ENCODE data around the gene DPPA2. TPM values are rescaled to one million over a fixed set of nuclear protein-coding genes. Genes with fewer than 3 reads are reported as not detected.

DPPA2 gene
- total and polyA plus RNA-seq, 2 of the 8 experiments (the other 6 are each of a cell fraction or from before 2014, with no cell fraction given): 7.8 to 12.6 TPM

DNA sequence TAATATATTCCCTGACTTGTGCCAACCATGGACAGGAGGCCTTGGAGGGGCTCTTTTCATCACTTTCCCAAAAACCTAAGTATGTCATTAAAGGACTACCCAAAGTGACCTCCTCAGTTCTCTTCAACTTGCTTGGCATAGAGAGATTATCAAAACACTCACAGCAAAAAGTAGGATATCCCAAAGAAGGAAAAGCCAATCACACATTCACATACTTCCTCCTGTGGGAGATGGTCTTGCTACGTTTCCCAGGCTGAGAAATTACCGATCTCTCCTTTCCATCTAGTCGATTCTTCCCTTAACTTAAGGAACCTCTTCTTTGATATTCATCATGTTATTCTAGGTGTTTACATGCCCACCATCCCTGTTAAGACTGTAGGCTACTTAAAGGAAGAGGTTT is 11.9 kb upstream of the DPPA2 start:
- Histone ChIP-seq H3K9me3 (ENCODE audit: insufficient read depth in 2 of 2, low read depth in 1 of 2, low read length in 1 of 2) (no peaks in the 10 kb centered on the region), H2BK12ac (ENCODE audit: low read depth, low read length) (no peak overlapping the region), H3K14ac (ENCODE audit: insufficient read length) (no peak overlapping the region), H2AK5ac (ENCODE audit: low read depth, low read length) (no peak overlapping the region), H3K36me3 (ENCODE audit: control insufficient read depth in 2 of 4, insufficient read depth in 4 of 4, low read length in 3 of 4) (peaks cover 24 to 77% (median 54%) of the 10 kb centered on the region in 4 experiments), H3K4ac (replicated peaks; ENCODE audit: insufficient read length, low read depth, low read length) (no peak overlapping the region), H3K18ac (ENCODE audit: extremely low read depth, low read length) (no peak overlapping the region), H4K5ac (ENCODE audit: insufficient read length, low read depth, low read length) (no peak overlapping the region), H3K79me1 (ENCODE audit: low read depth, low read length) (no peaks in the 10 kb centered on the region; the same call in none of the 2 replicates), H2BK120ac (replicated peaks; ENCODE audit: low read depth, low read length) (no peak overlapping the region), H3K9ac (replicated peaks in 1 of 4; ENCODE audit: extremely low read depth in 1 of 4, low read depth in 3 of 4, low read length in 3 of 4) (no peak overlapping the region), H2BK15ac (ENCODE audit: low read length) (no peak overlapping the region), H2BK5ac (ENCODE audit: low read depth, low read length) (no peak overlapping the region), H3K4me3 (ENCODE audit: extremely low read depth in 1 of 4, insufficient read depth in 2 of 4, low read depth in 3 of 4, low read length in 4 of 4) (no peak overlapping the region), H3K27ac (ENCODE audit: low read depth, low read length) (no peak overlapping the region), H3K56ac (replicated peaks; ENCODE audit: insufficient read length, low read depth, low read length) (no peak overlapping the region), H2BK20ac (ENCODE audit: low read length) (no peak overlapping the region), H2AFZ (ENCODE audit: low read length) (no peak overlapping the region), H4K8ac (ENCODE audit: extremely low read depth, insufficient read depth, low read length) (no peak overlapping the region), H4K91ac (replicated peaks; ENCODE audit: insufficient read length, low read length) (no peak overlapping the region), H4K20me1 (replicated peaks in 1 of 2; ENCODE audit: control insufficient read depth in 1 of 2, insufficient read depth in 2 of 2, low read length in 2 of 2) (peaks cover 23 to 35% of the 10 kb centered on the region in 2 experiments), H3K23ac (ENCODE audit: insufficient read length) (no peak overlapping the region), H3K4me1 (replicated peaks in 1 of 4; ENCODE audit: control insufficient read depth in 3 of 4, insufficient read depth in 4 of 4, low read length in 3 of 4) (peaks cover 5 to 9% (median 7%) of the 10 kb centered on the region in 4 experiments; a peak in 6 of 7 replicates), H3K23me2 (ENCODE audit: low read depth, low read length) (peaks cover 5% of the 10 kb centered on the region; the same call in 1 of the 2 replicates), H3K27me3 (replicated peaks in 1 of 4; ENCODE audit: control insufficient read depth in 3 of 4, extremely low read depth in 1 of 4, insufficient read depth in 3 of 4, low read length in 3 of 4) (no peaks in the 10 kb centered on the region), H3K4me2 (ENCODE audit: insufficient read depth in 1 of 2, low read depth in 2 of 2, low read length in 2 of 2) (peak overlapping the region in 1 of 2 experiments; percentile 0; a peak in 2 of 4 replicates), H3K79me2 (ENCODE audit: control insufficient read depth in 1 of 2, insufficient read depth in 2 of 2, low read length in 2 of 2) (peaks cover 8 to 49% of the 10 kb centered on the region in 2 experiments)
- ChIA-PET POLR2A (ENCODE audit: partially characterized antibody) (interaction anchor here (1.0 to 37.7 kb wide), 6 partner anchors 6 to 53 kb away, joined by 4 to 681 read pairs (median 204); partner anchors contain the start of genes DPPA2 and DPPA4), CTCF (ENCODE audit: partially characterized antibody) (no interaction called here)
- TF ChIP-seq, protein P1, sequence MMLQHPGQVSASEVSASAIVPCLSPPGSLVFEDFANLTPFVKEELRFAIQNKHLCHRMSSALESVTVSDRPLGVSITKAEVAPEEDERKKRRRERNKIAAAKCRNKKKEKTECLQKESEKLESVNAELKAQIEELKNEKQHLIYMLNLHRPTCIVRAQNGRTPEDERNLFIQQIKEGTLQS (IDR thresholded peaks at IDR 0.05; ENCODE audit: insufficient read depth, low read depth, low read length): no peak
- TF ChIP-seq SRF (IDR thresholded peaks at IDR 0.05; ENCODE audit: low read depth, low read length): no peak
- 0 out of 2 replicates have a peak, but pooled peaks have one; percentile 79 for TF ChIP-seq POLR2AphosphoS5 (IDR thresholded peaks at IDR 0.05; ENCODE audit: low read depth, low read length)
- TF ChIP-seq CBX5 (IDR thresholded peaks at IDR 0.05; ENCODE audit: low read depth, low read length): no peak
- TF ChIP-seq TBP (IDR thresholded peaks at IDR 0.05; ENCODE audit: low read depth, low read length): no peak
- DNase-seq (ENCODE audit: low read depth in 1 of 2, low spot score in 2 of 2) (no peak), FAIRE-seq (no peak)
- 87% methylated on average over 3 of the region's 3 CpGs; no CpG with 5 or more reads in 1 of the 2 experiments for WGBS, 2 experiments (ENCODE audit: extremely low coverage in 1 of 2, insufficient coverage in 1 of 2, insufficient read length in 1 of 2, insufficient replicate concordance in 2 of 2, low coverage in 1 of 2, low lambda C conversion rate in 2 of 2, missing lambda C conversion rate in 1 of 2)
